GM18861 (cell line): ENCODE measurements around the gene LCP2.

Source experiments
- ATAC-seq: cut with Tn5 transposase; IDR thresholded peaks from one replicate; pipeline ENCODE4 v1.9.1; 2021; ENCODE audit not compliant: unreplicated experiment

The LCP2 gene

DNA sequence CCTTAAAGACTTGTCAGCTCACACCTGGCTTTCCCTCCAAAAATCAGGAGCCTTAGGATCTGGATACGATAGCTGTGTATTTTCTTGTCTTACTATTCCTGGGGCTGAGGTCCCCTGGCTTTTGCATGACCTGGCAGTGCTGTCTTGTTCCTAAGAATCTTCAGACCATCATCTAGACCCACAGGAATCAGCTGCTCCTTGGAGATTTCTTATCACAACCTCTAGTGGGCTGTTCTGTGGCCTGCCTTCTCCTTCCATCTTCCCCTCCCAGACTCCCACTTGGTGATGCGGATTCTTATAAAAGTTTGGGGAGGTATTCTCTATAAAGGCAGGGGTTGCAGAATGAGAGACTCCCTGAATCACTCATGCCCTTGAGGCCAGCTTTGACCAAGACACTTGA, 21.4 kb downstream of the LCP2 start:
- ATAC-seq, result no peak

DNA sequence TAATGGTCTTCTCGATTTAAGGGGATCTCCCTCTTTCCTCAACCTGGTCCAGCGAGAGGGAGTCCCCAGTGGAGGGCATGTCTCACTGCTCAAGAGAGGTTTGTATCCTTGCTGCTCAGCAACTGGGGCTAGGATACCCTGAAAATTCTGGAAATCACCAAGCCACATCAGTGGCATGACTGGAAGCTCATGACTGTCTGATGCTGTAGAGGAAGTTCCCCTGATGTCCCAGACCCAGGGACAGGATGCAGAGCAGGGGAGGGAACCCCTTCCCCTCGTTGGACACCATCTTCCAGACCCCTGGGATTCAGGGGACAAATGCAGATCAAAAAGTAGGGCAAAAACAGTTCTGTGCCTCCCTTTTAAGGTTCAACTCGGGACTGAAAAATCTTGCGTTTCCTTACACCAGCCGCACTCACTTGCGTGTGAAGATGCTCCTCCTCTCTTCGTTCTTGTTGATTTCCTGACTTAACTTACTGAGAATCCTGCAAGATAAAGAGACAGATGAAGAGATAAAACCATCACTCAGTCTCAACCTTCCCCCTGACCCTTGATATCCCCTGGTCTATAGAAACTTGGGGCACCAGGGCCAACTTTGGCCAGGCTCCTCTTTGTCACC, 22.1 kb downstream of the LCP2 start:
- ATAC-seq, result no peak

DNA sequence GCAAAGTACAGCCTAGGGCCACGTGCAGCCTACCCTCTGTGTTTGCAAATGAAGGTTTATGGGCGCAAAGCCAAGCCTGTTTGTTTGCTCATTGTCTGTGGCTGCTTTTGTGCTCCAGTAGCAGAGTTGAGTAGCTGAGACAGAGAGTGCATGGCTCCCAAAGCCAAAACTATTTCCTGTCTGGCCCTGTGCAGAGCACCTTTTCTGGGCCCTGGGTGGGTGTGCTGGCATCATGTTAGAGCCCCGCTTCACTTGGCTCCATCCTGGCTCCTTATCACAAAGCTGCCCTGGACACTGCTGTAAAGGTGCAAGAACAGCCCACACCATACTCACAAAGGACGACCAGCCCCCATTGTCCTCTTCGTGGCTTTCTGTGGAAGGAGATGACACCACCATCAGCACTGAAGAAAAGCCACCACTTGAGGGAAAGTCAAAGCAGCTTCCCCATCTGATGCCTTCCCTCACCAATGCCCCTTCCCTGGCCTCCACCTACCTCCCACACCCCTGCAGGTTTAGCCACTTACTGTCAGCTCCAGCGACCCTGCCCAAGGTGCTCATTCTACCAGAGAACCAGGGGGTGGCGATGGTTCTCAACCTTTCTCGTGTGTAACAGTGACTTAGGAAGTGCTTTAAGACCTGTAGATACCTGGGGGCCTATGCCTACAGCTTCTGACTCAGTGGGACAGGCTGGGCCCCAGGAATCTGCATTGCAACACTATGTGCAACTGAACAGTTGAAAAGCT, 23.4 kb downstream of the LCP2 start:
- ATAC-seq, result no peak

DNA sequence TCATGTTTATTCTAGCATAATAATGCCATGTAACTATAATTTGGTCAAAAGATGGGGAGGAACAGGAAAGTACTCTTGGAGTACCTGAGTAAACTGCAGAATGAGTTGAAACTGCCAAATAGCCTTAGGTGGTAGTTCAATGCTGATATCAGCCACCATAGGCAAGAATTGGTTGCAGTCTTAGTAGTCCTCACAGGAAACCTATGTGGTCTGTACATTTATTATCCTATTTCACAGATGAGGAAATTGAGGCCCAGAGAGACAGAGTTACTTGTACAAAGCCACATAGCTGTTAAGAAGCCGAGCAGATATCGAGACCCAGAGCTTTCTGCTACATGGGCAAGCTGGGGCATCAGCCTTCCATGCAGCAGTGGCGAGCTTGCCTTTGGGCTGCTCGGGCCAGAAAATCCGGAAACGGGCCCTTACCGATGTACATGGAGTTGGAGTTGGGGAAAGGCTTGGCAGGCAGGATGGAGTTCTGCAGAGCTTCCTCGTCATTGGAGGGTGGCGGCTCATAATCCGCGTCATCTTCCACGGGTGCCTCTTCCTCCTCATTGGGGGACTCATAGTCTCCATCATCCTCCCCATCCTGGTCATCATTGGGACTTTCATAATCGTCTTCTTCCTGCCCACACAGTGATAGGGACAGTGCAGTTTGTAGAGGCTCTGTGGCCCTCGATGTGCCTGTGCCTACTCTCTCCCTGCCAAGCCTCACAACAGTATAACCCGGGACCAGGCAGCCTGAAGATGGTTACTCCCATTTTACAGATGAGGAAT, 27.1 kb downstream of the LCP2 start:
- ATAC-seq, result no peak

DNA sequence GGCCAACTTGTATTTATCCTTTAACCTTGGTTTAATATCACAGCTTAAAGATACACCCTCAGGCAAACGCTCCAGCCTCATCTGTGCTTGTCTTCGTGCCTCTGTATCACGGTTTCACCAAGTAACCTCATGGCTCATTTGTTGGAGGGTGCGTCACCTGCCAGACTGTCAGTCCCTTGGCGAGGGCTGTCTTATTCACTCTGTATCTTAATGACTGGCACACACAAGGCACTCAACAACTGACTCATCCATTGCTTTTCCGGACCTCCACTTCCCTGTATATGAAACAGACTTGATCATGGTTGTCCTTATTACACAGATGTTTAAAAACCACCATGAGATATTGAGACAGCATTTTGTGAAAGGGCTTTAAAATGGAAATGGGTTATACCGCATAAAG, 28.0 kb downstream of the LCP2 start:
- no peak for ATAC-seq

DNA sequence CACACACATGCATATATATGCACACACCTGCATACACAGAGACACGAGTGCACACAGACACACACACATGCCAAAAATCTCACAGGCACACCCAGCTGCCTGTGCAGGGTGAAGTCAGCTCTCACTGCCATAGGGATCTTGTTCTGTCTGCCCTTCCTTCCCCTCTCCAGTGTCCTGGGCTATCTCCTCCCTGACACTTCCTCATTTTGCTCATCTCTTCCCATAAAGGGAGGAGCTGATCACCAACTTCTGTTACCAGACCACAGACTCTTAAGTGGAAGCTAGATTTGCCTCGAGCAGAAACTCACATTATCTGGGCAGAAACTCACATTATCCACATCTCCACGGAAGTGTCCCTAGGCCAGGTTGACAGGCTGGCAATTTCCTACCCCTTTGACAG, 28.7 kb downstream of the LCP2 start:
- ATAC-seq, result no peak

DNA sequence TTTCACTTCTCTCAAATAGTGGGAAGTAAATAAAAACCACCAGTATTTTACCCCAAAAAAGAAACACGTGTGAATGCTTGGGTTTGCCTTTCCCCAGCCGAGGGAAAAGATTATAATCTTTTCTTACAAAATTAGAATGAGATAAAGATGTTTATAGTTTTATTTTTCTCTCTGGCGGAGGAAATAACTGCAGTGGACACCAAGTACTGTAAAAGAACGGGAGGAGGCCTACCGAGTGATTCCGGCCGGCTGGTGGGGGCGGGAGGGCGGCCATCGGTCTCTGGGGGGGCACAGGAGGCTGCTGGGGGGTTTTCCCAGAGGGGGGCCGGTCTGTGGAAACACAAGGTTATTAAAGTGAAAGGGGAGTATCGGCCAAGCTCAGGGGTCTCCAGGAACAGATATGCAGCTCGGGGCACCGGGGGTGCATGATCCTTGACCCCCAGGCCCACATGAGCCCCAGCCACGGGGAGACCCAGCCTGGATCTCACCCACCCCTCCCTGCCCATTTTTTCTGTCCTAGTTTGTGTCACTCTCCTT, 29.4 kb downstream of the LCP2 start:
- no peak for ATAC-seq

DNA sequence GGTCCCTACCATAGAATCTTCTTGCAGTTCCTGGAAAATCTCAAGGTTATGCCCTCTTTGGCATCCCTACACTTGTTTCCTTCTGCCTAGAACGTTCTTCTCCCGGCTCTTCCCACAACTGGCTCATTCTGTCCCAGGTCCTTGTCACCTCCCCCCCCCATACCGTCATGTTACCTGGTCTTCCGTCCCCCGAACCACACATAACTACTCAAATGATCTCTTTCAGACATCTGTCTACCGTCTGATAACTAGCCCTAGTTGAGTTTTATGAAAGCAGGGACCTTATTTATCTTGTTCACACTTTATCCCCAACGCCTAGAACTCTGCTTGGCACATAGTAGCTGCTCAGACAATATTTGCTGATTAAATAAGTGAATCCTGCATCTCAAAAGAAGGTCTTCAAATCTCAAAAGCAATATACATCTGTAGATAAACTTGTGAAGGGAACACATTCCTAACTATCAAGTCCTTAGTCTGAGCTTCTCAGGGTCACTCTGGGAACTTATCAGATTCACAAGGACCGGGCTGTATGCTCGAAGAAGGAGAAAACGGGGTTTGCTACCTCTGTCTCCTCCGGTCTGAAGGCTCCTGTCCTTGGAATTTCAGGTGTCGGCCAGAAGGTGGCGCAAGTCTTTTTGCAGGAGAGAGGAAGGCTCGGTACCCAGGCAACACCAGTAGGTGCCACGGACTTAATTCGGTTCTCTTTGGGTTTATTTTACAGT, 30.0 kb downstream of the LCP2 start:
- peak; percentile 84 for ATAC-seq

DNA sequence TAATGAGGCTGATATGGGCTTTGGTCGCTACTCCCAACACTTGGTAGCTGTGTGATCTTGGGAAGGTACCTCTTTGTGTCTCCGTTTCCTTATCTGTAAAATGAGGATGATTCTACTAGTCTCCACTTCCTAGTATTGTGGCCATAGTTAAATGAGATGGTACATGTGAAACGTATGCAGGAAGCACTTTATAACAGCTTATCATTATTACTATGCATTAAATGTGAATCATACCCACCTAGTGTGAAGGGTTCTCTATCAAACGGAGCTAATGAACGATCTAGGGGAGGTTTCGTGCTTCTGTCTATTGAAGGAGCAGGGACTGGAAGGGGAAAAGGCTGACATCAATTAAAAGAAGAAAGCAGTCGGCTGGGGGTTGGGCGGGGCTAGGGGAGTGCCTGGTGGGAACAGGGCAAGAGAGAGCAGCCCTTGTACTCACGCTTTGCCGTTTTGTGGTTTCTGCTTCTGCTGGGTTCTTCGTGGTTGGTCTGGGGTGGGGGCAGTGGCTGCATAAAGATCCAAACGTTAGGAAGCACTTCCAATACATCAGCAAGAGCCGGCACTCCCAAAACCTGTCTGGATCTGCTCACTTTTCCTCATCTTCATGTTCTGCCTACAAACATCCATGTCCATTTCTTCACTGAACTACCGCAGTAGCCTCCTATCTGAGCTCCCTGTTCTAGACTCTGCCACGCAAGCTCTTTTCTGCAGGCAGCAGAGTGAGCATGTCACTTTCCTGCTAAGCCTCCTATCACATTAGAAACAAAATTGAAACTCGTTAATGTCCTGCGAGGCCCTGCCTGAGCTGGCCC, 30.8 kb downstream of the LCP2 start:
- ATAC-seq, result no peak

DNA sequence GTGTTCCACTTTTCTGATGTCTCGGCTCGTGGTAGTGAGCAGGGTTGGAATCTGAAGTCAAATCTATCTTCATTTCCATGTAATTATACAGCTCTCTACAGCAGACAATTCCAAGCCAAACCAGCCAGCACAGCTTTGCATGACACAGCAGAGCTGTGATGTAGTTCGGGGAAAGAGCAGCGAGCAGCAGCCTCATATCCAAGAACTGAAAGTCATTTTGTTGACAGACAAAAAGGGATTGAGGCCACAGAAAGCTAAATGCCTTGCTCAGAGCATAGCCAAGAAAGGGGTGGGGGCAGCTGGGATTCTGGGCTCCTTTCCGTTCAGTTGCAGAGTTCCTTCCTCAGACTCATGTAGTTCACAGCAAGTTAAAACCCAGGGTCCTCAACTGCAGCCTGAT, 32.1 kb downstream of the LCP2 start:
- ATAC-seq, result no peak

DNA sequence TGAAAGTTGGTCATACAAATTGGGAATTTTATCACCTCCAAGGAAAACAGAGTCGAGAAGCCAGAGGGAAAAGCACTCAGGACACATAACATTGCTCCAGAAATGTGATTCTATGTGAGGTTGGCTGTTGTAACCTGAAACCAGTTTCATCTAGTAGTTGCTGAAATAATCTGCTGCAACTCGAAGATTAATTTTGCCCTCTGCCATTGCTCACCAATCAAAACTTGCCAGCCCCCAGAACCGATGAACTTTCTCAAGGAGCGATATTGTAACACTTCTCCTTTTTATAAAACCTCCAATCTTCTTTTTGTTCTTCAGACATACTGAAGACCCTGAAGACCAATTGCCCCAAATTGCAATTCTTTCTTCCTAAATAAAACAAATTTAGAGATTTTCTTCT, 33.7 kb downstream of the LCP2 start:
- no peak for ATAC-seq

DNA sequence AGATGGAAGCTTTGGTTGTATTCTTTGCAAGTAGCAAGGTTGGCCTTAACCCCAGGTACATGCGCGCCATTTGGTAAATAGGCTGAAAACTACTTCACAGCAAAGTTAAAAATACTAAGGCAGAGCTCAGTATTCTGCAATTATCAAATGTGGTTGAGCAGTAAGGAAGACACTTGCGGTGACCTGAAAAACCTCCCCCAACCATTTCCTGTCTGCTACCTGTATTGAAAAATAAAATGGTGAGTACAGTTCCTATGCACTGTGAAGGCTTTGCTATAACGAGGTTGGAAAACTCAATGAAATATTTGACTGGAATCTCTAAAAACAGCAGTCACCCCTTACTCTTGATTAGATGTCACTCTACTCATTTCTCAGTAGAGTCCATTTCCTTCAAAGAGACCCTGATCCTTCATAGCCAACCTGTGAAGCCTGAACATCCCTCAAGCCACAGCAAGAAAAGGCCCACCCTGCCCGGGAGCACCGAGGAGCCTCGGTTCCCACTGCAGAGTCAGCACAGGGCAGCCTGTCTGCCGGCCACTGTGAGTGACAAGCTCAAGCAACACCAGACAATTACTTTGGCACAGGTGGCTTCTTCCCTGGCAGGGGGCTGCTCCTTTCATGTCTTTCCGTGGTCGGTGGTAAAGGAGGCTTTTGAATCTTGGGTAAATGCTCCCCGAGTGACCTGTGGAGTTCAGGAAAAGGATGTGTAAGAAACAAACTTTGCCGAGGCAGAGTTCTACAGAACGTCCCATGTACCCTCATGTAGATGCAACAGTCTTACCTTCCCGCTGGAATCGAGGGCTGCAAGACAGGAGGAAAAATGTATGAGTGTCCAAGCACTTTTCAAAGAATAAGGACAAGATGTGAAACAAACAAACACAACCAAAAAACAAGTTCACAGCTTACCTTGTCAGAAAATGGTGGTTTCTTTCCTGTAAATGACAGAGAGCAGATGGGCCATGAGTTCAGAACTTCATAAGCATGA, 35.2 kb downstream of the LCP2 start:
- ATAC-seq, result no peak

DNA sequence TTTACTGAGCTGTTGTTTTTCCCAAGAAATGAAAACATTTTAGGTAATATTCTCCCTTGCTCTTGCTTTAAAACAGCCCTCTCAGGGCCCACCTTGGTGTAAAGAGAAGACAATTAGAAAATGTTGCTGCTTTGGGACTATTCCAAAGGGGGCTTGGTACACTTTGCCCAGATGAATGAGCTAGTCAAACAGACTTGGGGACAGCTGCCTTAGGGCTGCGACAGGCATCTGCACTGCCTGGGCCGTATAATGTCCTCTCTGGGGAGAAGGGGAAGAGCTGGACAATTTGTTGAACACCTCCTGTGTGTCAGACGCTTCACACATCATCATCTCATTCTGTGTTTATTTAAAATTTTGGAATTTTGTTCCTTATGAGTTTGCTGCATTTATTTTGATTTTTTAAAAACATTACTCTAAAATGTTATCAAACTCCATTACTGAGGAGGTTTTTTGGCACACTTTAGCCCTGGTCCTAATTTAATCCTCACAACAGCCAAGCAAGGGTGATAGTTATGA, 36.0 kb downstream of the LCP2 start:
- ATAC-seq, result no peak

DNA sequence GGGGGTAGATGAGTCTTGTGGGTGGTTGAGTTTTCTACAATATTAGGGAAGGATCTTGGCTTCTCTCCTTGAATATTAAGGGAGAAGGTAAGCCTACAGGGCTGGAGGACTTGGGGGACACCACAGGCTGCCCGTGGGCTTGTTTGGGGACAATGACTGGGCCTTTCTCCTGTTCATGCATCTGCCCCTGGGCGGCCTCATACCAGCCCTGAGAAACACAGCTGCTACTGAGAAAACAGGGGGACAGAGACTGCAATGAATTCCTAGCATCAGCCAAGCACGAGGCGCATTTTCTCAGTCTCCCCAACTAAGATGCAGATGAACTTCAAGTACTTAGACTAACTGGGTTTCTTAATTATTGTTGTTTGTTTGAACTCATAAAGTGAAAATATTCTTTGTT, 40.2 kb downstream of the LCP2 start:
- no peak for ATAC-seq

DNA sequence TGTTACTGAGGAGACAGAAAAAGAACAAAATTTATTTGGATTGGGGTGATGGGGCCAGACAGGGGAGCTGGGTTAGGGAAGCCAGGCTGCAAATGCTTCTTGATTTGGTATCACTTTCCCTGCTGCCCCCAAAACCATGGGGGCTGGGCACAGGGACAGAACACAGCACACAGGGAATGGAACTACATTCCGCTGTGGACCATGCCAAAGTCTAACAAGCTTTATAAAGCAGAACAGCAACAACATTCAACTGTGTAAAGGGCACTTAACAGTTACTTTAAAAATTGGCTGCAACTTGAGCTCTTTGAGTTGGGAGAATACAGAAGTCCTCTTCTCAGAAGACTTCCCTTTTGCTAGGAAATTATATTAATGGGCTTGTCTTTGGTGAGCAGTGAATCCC, 41.0 kb downstream of the LCP2 start:
- ATAC-seq, result no peak

DNA sequence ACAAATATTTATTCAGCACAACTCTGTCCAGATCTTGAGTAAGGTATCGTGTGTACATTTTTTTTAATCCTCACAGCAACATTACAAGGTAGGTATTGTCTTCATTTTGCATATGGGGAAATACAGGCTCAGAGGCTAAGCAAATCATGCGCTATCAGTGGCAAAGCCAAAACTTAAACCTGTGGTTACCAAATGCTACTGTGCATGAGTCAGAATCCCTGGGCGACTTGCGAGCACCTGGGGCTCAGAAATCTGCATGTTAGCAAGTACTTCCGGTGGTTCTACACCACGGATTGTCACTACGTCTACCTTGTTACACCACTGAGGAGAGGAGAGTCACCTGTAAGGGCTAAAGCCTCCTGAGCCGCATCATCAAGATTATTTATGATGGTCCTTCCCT, 43.5 kb downstream of the LCP2 start:
- ATAC-seq, result peak; percentile 96

DNA sequence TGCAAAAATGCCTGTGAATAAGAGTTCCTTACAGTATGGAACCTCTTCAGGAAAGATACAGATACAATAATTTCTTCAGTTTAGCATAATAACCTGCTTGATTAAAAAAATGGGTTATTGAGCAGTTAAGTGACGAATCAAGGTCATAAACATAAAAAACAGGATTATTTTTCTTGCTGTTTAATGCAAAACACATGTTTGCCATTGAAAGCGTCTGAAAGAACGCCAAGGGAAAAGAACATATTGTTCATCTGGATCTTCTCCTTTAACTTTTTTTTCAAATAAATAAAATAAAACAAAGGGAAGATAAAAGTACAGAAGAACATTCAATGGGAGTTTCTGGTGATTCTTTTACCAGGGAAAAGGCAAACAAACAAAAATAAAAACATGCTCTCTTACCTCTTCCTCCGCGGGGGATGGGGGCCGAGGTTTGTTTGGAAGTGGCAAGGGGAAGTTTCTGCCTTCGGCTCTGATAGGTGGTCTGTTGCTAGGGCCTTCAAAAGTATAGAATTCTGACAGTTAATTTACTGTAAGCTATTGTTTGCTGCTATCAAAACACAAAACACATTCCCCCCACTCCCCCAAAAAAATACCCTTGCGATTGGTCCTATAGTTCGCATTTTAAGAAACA, 44.7 kb downstream of the LCP2 start:
- ATAC-seq, result no peak

DNA sequence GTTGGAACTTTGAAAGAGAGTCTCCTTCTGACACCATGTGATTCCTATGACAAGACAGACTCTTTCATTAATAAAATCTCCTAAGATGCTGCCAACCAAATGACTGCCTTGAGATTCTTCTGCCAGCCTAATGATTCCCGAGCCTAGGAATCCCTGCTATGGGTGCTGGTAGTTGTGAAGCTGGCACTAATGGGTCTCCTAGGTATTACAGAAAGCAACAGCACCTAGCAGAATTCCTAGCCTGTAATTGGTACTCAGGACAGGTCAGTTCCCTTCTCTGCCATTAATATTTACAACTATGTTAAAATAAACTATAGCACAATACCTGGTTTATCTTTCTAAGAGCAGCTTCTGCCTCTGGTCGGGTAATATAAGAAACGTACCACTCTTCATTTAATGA, 45.5 kb downstream of the LCP2 start:
- no peak for ATAC-seq

DNA sequence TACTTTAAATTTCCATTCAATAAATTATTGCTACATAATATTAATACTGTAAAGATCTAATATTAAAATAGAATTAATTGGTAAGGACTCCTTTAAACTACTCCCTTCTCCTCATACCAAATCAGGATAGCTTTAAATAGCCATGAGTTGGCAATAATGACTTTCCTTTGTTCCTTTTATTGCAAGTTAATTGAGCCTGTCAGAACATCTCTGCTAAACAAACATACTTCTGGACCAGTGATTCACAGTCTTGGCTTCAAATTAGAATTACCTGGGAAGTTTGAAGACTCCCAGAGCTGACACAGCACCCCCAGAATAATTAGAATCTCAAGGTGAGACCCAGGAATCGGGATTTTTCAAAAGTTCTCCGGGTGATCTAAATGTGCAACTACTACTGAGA, 46.1 kb downstream of the LCP2 start:
- no peak for ATAC-seq
